ENCODE data around the gene HS3ST5. TPM values are rescaled to one million over a fixed set of nuclear protein-coding genes. Genes with fewer than 3 reads are reported as not detected.
"Not testable (repeated sequence)": the region's sequence is repeated elsewhere in the genome, so short reads cannot be mapped to it uniquely, and the experiment has no call there.

HS3ST5 gene
- total RNA-seq, 1 donor from 2014 or later = under 0.01 TPM

- no peak overlapping the region for H3K27ac ChIP-seq (ENCODE audit: low read depth, low read length)
- no peaks in the 10 kb centered on the region for H3K27me3 ChIP-seq (ENCODE audit: control insufficient read depth in 3 of 3, insufficient read depth in 3 of 3, low read length in 3 of 3)
- H3K4me1 ChIP-seq (ENCODE audit: control insufficient read depth in 3 of 3, insufficient read depth in 3 of 3, low read length in 3 of 3) = no peaks in the 10 kb centered on the region
- H3K4me3 ChIP-seq (ENCODE audit: low read length in 3 of 3) = no peak overlapping the region
- no peaks in the 10 kb centered on the region for H3K9me3 ChIP-seq (ENCODE audit: control insufficient read depth in 3 of 3, low read length in 3 of 3)
- H3K9ac ChIP-seq (ENCODE audit: low read depth in 1 of 3, low read length in 3 of 3) = no peak overlapping the region
- H3K36me3 ChIP-seq (ENCODE audit: control insufficient read depth in 3 of 3, insufficient read depth in 3 of 3, low read length in 3 of 3) = no peaks in the 10 kb centered on the region
These were observed 252.2 kb downstream of the HS3ST5 start for GRCh38 chr6:114090626-114091025.

GRCh38 chr6:114087496-114087895 lies 255.3 kb downstream of the HS3ST5 start:
- Histone ChIP-seq H3K27me3 (ENCODE audit: control insufficient read depth in 3 of 3, insufficient read depth in 3 of 3, low read length in 3 of 3) (no peaks in the 10 kb centered on the region), H3K27ac (ENCODE audit: low read depth, low read length) (no peak overlapping the region), H3K9me3 (ENCODE audit: control insufficient read depth in 3 of 3, low read length in 3 of 3) (no peaks in the 10 kb centered on the region), H3K9ac (ENCODE audit: low read depth in 1 of 3, low read length in 3 of 3) (no peak overlapping the region), H3K36me3 (ENCODE audit: control insufficient read depth in 3 of 3, insufficient read depth in 3 of 3, low read length in 3 of 3) (no peaks in the 10 kb centered on the region), H3K4me3 (ENCODE audit: low read length in 3 of 3) (no peak overlapping the region), H3K4me1 (ENCODE audit: control insufficient read depth in 3 of 3, insufficient read depth in 3 of 3, low read length in 3 of 3) (no peaks in the 10 kb centered on the region)

DNA sequence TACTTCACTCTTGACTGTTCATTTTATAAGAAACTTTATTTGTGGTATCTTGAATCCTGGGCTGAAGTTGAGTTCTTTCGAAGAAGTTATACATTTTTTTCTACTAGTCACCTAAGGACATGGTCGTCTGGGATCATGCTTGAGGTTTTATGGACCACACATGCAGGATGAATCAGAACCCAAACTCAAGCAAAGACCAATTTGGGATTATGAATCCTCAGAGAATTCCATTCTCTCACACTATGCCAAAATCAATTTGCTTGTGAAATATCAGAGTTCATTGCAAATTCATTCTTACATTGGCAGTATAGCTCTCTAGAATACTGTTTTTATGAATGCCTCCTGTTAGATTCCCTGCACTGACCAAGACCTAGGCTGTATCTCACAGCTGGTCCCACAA lies 257.6 kb downstream of the HS3ST5 start:
- H3K27ac ChIP-seq (ENCODE audit: low read depth, low read length) = no peak overlapping the region
- no peaks in the 10 kb centered on the region for H3K36me3 ChIP-seq (ENCODE audit: control insufficient read depth in 3 of 3, insufficient read depth in 3 of 3, low read length in 3 of 3)
- H3K27me3 ChIP-seq (ENCODE audit: control insufficient read depth in 3 of 3, insufficient read depth in 3 of 3, low read length in 3 of 3) = no peaks in the 10 kb centered on the region
- no peak overlapping the region for H3K9ac ChIP-seq (ENCODE audit: low read depth in 1 of 3, low read length in 3 of 3)
- H3K4me3 ChIP-seq (ENCODE audit: low read length in 3 of 3) = no peak overlapping the region
- no peaks in the 10 kb centered on the region for H3K4me1 ChIP-seq (ENCODE audit: control insufficient read depth in 3 of 3, insufficient read depth in 3 of 3, low read length in 3 of 3)
- no peaks in the 10 kb centered on the region for H3K9me3 ChIP-seq (ENCODE audit: control insufficient read depth in 3 of 3, low read length in 3 of 3)

GRCh38 chr6:114084327-114084890 lies 258.4 kb downstream of the HS3ST5 start:
- Histone ChIP-seq H3K4me1 (ENCODE audit: control insufficient read depth in 3 of 3, insufficient read depth in 3 of 3, low read length in 3 of 3) (no peaks in the 10 kb centered on the region), H3K9me3 (ENCODE audit: control insufficient read depth in 3 of 3, low read length in 3 of 3) (no peaks in the 10 kb centered on the region), H3K36me3 (ENCODE audit: control insufficient read depth in 3 of 3, insufficient read depth in 3 of 3, low read length in 3 of 3) (no peaks in the 10 kb centered on the region), H3K27me3 (ENCODE audit: control insufficient read depth in 3 of 3, insufficient read depth in 3 of 3, low read length in 3 of 3) (no peaks in the 10 kb centered on the region), H3K9ac (ENCODE audit: low read depth in 1 of 3, low read length in 3 of 3) (no peak overlapping the region), H3K27ac (ENCODE audit: low read depth, low read length) (no peak overlapping the region), H3K4me3 (ENCODE audit: low read length in 3 of 3) (no peak overlapping the region)

DNA sequence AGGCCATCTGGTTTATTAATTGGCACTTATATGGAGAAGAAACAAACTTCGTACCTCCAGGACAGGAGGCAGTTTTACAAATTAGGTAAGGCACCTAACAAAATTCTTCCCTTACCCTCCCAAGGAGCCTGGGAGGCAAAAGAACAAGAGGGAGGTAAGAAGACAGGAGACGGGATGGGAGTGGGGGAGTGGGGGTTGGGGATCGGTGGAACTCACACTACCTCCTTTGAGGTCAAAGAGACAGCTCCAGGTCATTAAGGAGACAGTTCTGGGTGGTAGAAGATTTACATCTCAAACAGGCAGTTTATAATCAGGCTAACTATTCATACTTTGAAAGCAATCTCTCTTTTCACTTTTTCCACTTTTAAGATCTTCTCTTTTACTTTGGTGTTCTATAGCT lies 259.6 kb downstream of the HS3ST5 start:
- H3K9ac ChIP-seq (ENCODE audit: low read depth in 1 of 3, low read length in 3 of 3) = no peak overlapping the region
- no peaks in the 10 kb centered on the region for H3K27me3 ChIP-seq (ENCODE audit: control insufficient read depth in 3 of 3, insufficient read depth in 3 of 3, low read length in 3 of 3)
- no peaks in the 10 kb centered on the region for H3K4me1 ChIP-seq (ENCODE audit: control insufficient read depth in 3 of 3, insufficient read depth in 3 of 3, low read length in 3 of 3)
- no peaks in the 10 kb centered on the region for H3K36me3 ChIP-seq (ENCODE audit: control insufficient read depth in 3 of 3, insufficient read depth in 3 of 3, low read length in 3 of 3)
- no peak overlapping the region for H3K4me3 ChIP-seq (ENCODE audit: low read length in 3 of 3)
- no peak overlapping the region for H3K27ac ChIP-seq (ENCODE audit: low read depth, low read length)
- no peaks in the 10 kb centered on the region for H3K9me3 ChIP-seq (ENCODE audit: control insufficient read depth in 3 of 3, low read length in 3 of 3)

GRCh38 chr6:114081730-114082129 lies 261.1 kb downstream of the HS3ST5 start:
- Histone ChIP-seq H3K36me3 (ENCODE audit: control insufficient read depth in 3 of 3, insufficient read depth in 3 of 3, low read length in 3 of 3) (no peaks in the 10 kb centered on the region), H3K27me3 (ENCODE audit: control insufficient read depth in 3 of 3, insufficient read depth in 3 of 3, low read length in 3 of 3) (no peaks in the 10 kb centered on the region), H3K4me1 (ENCODE audit: control insufficient read depth in 3 of 3, insufficient read depth in 3 of 3, low read length in 3 of 3) (no peaks in the 10 kb centered on the region), H3K4me3 (ENCODE audit: low read length in 3 of 3) (no peak overlapping the region), H3K9me3 (ENCODE audit: control insufficient read depth in 3 of 3, low read length in 3 of 3) (no peaks in the 10 kb centered on the region), H3K27ac (ENCODE audit: low read depth, low read length) (no peak overlapping the region), H3K9ac (ENCODE audit: low read depth in 1 of 3, low read length in 3 of 3) (no peak overlapping the region)

- no peak overlapping the region for H3K9ac ChIP-seq (ENCODE audit: low read depth in 1 of 3, low read length in 3 of 3)
- H3K4me1 ChIP-seq (ENCODE audit: control insufficient read depth in 3 of 3, insufficient read depth in 3 of 3, low read length in 3 of 3) = no peaks in the 10 kb centered on the region
- no peaks in the 10 kb centered on the region for H3K27me3 ChIP-seq (ENCODE audit: control insufficient read depth in 3 of 3, insufficient read depth in 3 of 3, low read length in 3 of 3)
- no peak overlapping the region for H3K27ac ChIP-seq (ENCODE audit: low read depth, low read length)
- H3K36me3 ChIP-seq (ENCODE audit: control insufficient read depth in 3 of 3, insufficient read depth in 3 of 3, low read length in 3 of 3) = no peaks in the 10 kb centered on the region
- H3K9me3 ChIP-seq (ENCODE audit: control insufficient read depth in 3 of 3, low read length in 3 of 3) = no peaks in the 10 kb centered on the region
- H3K4me3 ChIP-seq (ENCODE audit: low read length in 3 of 3) = no peak overlapping the region
These were observed 261.8 kb downstream of the HS3ST5 start for GRCh38 chr6:114080891-114081510.

DNA sequence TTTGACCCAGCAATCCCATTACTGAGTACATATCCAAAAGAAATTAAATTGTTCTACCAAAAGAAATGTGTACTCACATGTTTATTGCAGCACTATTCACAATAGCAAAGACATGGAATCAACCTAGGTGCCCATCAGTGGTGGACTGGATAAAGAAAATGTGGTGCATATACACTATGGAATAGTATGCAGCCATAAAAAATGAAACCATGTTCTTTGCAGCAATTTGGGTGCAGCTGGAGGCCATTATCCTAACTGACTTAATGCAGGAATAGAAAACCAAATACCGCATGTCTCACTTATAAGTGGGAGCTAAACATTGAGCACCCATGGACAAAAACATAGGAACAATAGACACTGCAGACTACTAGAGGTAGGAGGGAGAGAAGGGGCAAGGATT lies 262.4 kb downstream of the HS3ST5 start:
- not testable (repeated sequence) for H3K27me3 ChIP-seq (ENCODE audit: control insufficient read depth in 3 of 3, insufficient read depth in 3 of 3, low read length in 3 of 3); H3K27ac ChIP-seq (ENCODE audit: low read depth, low read length); H3K36me3 ChIP-seq (ENCODE audit: control insufficient read depth in 3 of 3, insufficient read depth in 3 of 3, low read length in 3 of 3); H3K9ac ChIP-seq (ENCODE audit: low read depth in 1 of 3, low read length in 3 of 3); H3K9me3 ChIP-seq (ENCODE audit: control insufficient read depth in 3 of 3, low read length in 3 of 3); H3K4me1 ChIP-seq (ENCODE audit: control insufficient read depth in 3 of 3, insufficient read depth in 3 of 3, low read length in 3 of 3); H3K4me3 ChIP-seq (ENCODE audit: low read length in 3 of 3)

DNA sequence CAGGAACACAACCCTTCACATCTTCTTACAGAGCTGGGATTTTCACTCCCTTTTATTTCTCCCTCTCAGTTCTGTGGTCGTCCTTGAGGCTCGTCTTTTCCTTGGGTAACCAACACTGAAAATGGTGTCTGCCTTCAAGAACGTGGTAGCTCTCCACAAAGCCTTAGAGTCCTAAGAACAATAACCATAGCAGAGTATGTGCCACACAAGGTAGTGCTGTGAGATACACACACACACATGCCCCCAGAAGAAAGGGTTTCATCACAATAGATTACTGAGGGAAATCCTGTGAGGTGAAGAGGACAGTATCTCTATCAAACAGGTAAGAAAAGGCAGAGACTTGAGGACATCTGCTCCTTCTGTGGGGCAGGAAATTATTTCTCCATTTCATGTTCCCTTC lies 267.0 kb downstream of the HS3ST5 start:
- no peak overlapping the region for H3K27ac ChIP-seq (ENCODE audit: low read depth, low read length)
- H3K9ac ChIP-seq (ENCODE audit: low read depth in 1 of 3, low read length in 3 of 3) = no peak overlapping the region
- no peaks in the 10 kb centered on the region for H3K36me3 ChIP-seq (ENCODE audit: control insufficient read depth in 3 of 3, insufficient read depth in 3 of 3, low read length in 3 of 3)
- no peak overlapping the region for H3K4me3 ChIP-seq (ENCODE audit: low read length in 3 of 3)
- no peaks in the 10 kb centered on the region for H3K27me3 ChIP-seq (ENCODE audit: control insufficient read depth in 3 of 3, insufficient read depth in 3 of 3, low read length in 3 of 3)
- H3K9me3 ChIP-seq (ENCODE audit: control insufficient read depth in 3 of 3, low read length in 3 of 3) = no peaks in the 10 kb centered on the region
- H3K4me1 ChIP-seq (ENCODE audit: control insufficient read depth in 3 of 3, insufficient read depth in 3 of 3, low read length in 3 of 3) = no peaks in the 10 kb centered on the region

DNA sequence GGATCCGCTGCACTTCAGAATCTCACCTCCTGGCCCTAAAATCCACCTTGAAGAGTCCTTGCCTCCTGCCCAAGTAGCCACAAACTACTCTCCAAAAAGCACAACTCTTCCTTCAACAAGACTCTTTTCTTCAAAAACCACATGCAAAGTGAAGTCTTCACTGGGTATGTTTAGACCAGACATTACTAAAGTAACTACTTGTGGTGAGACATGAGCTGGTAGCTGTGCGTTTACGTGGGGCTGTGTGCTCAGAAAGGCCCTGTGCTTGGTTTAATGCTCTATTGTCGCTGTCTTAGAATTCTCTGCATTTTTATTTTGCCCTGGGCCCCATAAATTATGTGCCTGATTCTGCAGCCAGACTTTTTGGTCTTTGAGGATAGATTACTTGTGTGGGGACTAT lies 267.5 kb downstream of the HS3ST5 start:
- Histone ChIP-seq H3K9ac (ENCODE audit: low read depth in 1 of 3, low read length in 3 of 3) (no peak overlapping the region), H3K9me3 (ENCODE audit: control insufficient read depth in 3 of 3, low read length in 3 of 3) (no peaks in the 10 kb centered on the region), H3K4me1 (ENCODE audit: control insufficient read depth in 3 of 3, insufficient read depth in 3 of 3, low read length in 3 of 3) (no peaks in the 10 kb centered on the region), H3K27ac (ENCODE audit: low read depth, low read length) (no peak overlapping the region), H3K27me3 (ENCODE audit: control insufficient read depth in 3 of 3, insufficient read depth in 3 of 3, low read length in 3 of 3) (no peaks in the 10 kb centered on the region), H3K4me3 (ENCODE audit: low read length in 3 of 3) (no peak overlapping the region), H3K36me3 (ENCODE audit: control insufficient read depth in 3 of 3, insufficient read depth in 3 of 3, low read length in 3 of 3) (no peaks in the 10 kb centered on the region)
